Measurements from ENCODE around the gene RPS27L. TPM values are rescaled to one million over a fixed set of nuclear protein-coding genes. Genes with fewer than 3 reads are reported as not detected.

RPS27L gene
- polyA plus RNA-seq (2012; ENCODE audit: low read depth, missing spikeins), result 319 TPM

DNA sequence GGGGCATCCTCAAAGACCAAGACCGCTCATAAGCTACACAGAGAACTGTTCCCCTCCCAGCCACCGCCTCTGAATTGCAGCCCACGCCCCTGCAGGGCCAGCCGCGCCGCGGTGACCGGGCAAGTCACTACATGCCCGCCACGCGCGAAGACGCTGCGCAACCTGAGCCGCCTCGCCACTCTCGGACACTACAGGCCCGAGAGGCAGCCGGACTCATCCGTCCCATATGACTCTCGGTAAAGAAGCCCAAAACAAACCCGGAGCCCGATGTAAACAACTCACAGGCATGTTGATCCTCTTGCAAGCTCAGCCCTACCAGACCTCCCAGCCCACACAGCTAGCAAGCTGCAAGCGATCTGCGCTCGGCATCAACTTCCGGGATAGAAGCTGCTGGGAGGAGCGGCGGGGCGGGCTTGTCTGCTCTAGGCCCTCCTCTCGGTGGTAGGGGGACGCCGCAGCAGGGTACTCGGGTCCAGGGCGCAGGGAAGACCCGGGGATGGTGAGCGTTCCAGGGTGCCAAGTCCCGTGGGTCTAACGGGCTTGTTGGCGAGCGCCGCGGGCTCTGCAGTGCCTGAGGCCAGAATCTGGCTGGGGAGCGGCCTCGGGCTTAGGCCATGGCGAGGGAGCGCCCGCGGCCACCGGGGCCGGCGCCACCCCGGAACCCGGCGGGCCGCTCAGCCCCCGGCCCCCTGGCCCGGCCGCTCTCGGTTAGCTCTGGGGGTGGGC is at the start of gene RPS27L:
TSS of gene RPS27L (minus strand) at position 360 of the 726 bp plus-strand sequence. CDS start at position 288, 72 bp downstream.
- TF ChIP-seq PAX5 (IDR thresholded peaks at IDR 0.05; ENCODE audit: insufficient read depth, low read length, severe bottlenecking) (no peak), POLR2A (IDR thresholded peaks at IDR 0.05; ENCODE audit: low read depth, low read length) (peak; percentile 98), TAF1 (IDR thresholded peaks at IDR 0.05; ENCODE audit: low read depth, low read length) (peak; percentile 97), SPI1 (IDR thresholded peaks at IDR 0.05; ENCODE audit: low read depth, low read length) (no peak), POU2F2 (IDR thresholded peaks at IDR 0.05; ENCODE audit: low read depth, low read length) (peak; percentile 80; the same call in 1 of the 2 replicates), POLR2AphosphoS5 (IDR thresholded peaks at IDR 0.05; ENCODE audit: low read depth, low read length) (peak; percentile 97)
- FAIRE-seq (peak; percentile 97), DNase-seq (ENCODE audit: insufficient read length, low spot score) (peak; percentile 77)

DNA sequence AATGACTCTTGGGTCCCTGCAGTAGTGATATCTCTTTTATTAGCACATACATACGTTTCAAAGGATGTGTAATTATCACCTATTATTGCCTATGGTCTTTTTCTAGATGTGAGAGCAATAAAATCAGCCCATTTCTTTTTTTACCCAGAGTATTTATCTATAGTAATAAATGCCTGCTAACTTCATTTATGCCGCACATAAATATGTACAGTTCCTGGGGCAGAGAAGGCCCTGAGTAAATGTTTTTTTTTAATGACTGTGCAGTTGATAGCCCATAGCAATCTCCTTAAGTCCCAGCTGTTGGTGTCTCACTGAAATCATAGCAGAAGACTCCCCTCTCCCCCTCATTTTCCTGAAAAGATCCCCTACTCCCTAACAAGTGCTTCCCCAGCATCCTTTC is 48.8 kb upstream of the RPS27L start:
- no peak for TF ChIP-seq PAX5 (IDR thresholded peaks at IDR 0.05; ENCODE audit: insufficient read depth, low read length, severe bottlenecking)
- TF ChIP-seq POLR2A (IDR thresholded peaks at IDR 0.05; ENCODE audit: low read depth, low read length), result no peak
- TF ChIP-seq POLR2AphosphoS5 (IDR thresholded peaks at IDR 0.05; ENCODE audit: low read depth, low read length), result no peak
- FAIRE-seq (no peak), DNase-seq (ENCODE audit: insufficient read length, low spot score) (no peak)

DNA sequence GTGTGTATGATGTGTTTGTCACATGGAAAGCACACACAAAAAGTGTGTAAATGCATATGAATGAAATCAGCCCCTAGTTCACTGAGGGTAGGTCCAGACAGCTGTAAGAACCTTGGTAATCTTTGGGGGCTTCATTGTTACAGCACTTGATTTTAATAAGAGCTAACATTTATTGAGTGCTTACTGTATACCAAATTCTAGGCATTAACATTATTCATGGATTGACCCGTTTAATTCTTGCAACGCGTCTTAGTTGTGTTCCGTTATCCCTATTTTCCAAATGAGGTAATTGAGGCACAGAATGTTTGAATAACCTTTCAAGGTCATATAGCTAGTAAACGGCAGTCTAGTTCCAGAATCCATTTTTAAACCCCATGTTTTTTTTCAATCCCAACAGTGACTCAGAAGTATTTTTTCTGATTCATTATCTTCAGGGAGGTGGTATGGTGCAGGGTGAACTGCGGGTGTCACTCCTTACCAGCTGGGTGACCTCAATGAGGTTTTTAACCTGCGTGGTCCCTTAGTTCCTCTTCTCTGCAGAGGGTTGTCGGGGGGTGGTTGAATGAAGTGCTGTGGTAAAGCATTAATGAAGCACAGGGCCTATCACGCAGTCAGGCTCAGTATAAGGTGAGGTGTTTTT is 46.3 kb upstream of the RPS27L start:
- DNase-seq (ENCODE audit: insufficient read length, low spot score), result no peak
- FAIRE-seq, result peak; percentile 47
- TF ChIP-seq POU2F2 (IDR thresholded peaks at IDR 0.05; ENCODE audit: low read depth, low read length) (no peak), TAF1 (IDR thresholded peaks at IDR 0.05; ENCODE audit: low read depth, low read length) (no peak), PAX5 (IDR thresholded peaks at IDR 0.05; ENCODE audit: insufficient read depth, low read length, severe bottlenecking) (no peak), POLR2A (IDR thresholded peaks at IDR 0.05; ENCODE audit: low read depth, low read length) (no peak), SPI1 (IDR thresholded peaks at IDR 0.05; ENCODE audit: low read depth, low read length) (peak; percentile 12; the same call in 1 of the 2 replicates)

DNA sequence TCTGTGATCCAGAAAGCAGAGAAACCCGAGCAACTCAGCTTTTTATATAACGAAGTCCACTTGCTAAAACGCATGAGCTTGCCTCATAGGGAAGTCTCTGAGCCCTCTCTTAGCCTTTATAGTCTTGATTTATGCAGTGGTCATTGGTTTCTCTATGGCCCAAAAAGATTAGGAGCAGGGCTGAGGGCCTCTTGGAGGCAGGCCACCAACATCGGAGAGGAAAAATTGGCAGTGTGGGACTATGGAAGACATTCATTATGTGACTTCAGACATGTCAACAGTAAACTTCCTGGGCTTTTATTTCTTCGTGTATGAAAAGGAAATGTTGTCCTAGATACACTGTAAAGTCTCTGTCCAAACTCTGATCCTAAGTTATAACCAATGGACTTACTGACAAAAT is 45.6 kb upstream of the RPS27L start:
- no peak for TF ChIP-seq POU2F2 (IDR thresholded peaks at IDR 0.05; ENCODE audit: low read depth, low read length)
- no peak for TF ChIP-seq SPI1 (IDR thresholded peaks at IDR 0.05; ENCODE audit: low read depth, low read length)
- no peak for TF ChIP-seq TAF1 (IDR thresholded peaks at IDR 0.05; ENCODE audit: low read depth, low read length)
- FAIRE-seq (no peak), DNase-seq (ENCODE audit: insufficient read length, low spot score) (no peak)

DNA sequence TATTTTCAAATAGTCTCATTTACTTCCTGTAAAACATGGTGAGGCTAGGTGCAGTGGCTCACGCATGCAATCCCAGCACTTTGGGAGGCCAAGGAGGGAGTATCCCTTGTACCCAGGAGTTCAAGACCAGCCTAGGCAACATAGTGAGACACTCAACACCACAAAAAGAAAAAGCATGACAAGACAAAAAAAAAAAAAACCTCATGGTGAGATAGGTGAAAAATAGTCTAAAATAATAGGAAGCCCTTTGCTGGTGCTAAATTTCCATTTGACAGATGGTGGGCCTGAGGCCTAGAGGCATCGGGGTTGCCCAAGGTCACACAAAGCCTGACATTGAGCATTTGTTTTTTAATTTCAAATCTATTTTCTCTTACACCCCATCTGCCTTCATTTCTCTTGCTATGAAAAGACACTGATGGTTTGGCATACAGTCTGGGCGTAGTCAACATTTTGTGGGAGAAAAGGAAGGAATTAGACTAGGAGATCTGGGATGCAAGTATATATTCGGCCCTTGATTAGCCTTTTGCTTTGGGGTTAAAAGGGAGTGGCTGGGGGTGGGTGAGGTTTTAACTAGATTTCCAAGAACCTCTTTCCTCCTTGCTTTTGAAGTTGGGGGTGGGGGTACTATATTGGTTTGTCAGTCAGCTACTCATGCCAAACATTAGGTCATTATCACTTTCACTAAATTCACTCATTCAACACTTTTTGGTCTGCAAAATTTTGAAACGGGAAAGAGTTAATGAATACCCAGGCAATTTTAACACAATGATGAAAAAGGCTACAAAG is 43.4 kb upstream of the RPS27L start:
- DNase-seq (ENCODE audit: insufficient read length, low spot score) (no peak), FAIRE-seq (no peak)
- TF ChIP-seq SPI1 (IDR thresholded peaks at IDR 0.05; ENCODE audit: low read depth, low read length) (no peak), TAF1 (IDR thresholded peaks at IDR 0.05; ENCODE audit: low read depth, low read length) (no peak), PAX5 (IDR thresholded peaks at IDR 0.05; ENCODE audit: insufficient read depth, low read length, severe bottlenecking) (no peak)

DNA sequence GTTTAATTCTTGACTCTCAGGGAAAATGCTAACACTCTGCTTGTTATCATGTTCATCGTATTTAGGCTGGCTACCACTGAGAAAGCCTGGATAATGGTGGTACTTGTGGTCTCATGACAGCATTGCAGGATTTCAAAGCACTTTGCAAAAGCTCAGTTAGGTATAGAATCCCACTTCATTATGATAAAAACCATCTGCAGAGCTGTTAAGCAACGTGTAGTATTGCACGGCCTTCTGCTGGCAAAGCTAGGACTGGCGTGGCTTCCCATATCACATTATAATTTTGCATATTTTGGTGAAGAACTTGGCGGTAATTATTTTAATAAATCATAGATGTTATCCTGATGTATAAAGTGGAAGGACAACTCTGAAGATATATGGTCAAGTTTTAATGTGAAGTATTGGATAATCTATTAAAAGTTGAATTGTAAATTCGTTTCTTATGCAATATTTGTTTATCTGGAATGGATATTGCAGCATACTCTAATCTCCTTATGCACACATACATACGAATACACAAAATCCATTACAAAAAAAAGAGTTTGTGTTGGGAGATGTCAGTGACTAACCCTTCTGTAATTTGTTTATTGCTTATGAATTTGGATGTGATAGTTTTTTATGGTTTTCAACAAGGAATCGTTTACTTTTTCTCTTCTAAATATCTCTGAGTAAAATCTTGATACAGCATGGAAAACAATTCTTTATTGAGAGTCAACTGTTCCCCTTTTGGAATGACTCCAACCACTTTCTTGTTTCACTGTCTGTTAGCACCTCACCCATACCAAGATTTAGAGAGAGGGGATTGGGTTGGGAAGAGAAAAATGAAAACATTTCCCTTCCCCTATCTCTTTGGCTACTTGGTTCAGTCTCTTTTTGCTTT is 41.3 kb upstream of the RPS27L start:
- FAIRE-seq, result peak; percentile 78
- no peak for DNase-seq (ENCODE audit: insufficient read length, low spot score)
- TF ChIP-seq PAX5 (IDR thresholded peaks at IDR 0.05; ENCODE audit: insufficient read depth, low read length, severe bottlenecking) (no peak), POLR2AphosphoS5 (IDR thresholded peaks at IDR 0.05; ENCODE audit: low read depth, low read length) (no peak), TAF1 (IDR thresholded peaks at IDR 0.05; ENCODE audit: low read depth, low read length) (no peak), SPI1 (IDR thresholded peaks at IDR 0.05; ENCODE audit: low read depth, low read length) (peak; percentile 27; the same call in 1 of the 2 replicates)

DNA sequence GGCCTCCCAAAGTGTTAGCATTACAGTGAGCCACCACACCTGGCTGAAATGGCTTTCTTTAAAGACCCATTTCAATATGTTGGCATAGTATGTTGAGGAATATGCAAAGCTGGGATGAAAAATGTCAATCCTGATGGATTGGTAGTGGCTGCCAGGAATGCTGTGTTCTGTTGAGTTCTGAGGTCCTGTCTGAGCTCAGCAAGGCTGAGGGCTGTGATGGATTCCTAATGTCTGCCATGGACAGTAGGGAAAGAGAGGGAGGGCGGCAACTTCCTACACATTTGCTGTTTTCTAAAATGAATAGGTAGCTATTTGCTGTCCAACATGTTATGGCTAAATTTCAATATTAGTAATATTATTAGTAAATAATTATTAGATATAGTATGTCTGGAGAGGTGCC is 40.3 kb upstream of the RPS27L start:
- DNase-seq (ENCODE audit: insufficient read length, low spot score), result no peak
- no peak for FAIRE-seq
- TF ChIP-seq PAX5 (IDR thresholded peaks at IDR 0.05; ENCODE audit: insufficient read depth, low read length, severe bottlenecking) (no peak), POLR2AphosphoS5 (IDR thresholded peaks at IDR 0.05; ENCODE audit: low read depth, low read length) (no peak), POU2F2 (IDR thresholded peaks at IDR 0.05; ENCODE audit: low read depth, low read length) (no peak), SPI1 (IDR thresholded peaks at IDR 0.05; ENCODE audit: low read depth, low read length) (no peak), TAF1 (IDR thresholded peaks at IDR 0.05; ENCODE audit: low read depth, low read length) (no peak), POLR2A (IDR thresholded peaks at IDR 0.05; ENCODE audit: low read depth, low read length) (no peak)

DNA sequence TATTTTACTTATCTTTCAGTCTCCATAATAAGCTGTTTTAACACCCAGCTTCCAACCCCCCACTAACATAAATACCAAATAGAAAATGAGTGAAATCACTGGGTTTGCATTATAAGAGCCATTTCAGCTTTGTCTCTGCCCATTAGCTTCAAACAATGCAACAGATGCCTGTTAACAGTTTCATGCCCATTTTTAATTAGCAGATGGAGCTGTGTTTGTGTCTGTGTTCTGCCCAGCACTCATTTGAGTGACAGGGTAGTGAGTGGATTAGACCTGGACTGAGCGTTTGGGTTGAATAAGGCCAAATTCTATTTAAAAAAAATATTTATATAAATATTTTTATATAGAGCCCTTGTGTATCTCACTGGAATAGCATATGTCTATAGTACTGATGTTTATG is 39.6 kb upstream of the RPS27L start:
- no peak for FAIRE-seq

DNA sequence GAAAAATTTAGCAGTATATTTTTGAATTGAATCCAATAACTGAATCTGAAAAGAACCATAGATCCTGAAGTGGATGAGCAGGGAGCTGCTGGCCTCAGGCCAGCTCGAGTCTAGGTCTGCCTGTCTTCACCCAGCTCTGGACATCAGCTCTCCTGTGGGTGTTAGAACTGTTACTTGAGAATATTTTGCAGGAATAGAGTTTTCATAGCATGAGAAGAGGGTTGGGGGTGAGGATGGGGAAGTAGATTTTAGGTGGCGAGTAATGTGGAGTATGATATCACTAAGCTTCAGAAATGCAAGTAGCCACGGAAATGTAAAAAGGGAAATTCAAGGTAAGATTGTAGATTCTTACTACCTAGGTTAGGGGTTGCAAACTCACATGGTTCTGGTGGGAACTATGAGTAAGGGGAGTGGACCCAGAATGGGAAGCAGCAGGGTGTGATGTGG is 38.3 kb upstream of the RPS27L start:
- no peak for DNase-seq (ENCODE audit: insufficient read length, low spot score)
- peak; percentile 55 for FAIRE-seq
- TF ChIP-seq PAX5 (IDR thresholded peaks at IDR 0.05; ENCODE audit: insufficient read depth, low read length, severe bottlenecking) (no peak), POU2F2 (IDR thresholded peaks at IDR 0.05; ENCODE audit: low read depth, low read length) (no peak), POLR2AphosphoS5 (IDR thresholded peaks at IDR 0.05; ENCODE audit: low read depth, low read length) (no peak), SPI1 (IDR thresholded peaks at IDR 0.05; ENCODE audit: low read depth, low read length) (no peak), POLR2A (IDR thresholded peaks at IDR 0.05; ENCODE audit: low read depth, low read length) (no peak), TAF1 (IDR thresholded peaks at IDR 0.05; ENCODE audit: low read depth, low read length) (no peak)

More for the DNA sequence above, 39.6 kb upstream of the RPS27L start:
- TF ChIP-seq POLR2AphosphoS5 (IDR thresholded peaks at IDR 0.05; ENCODE audit: low read depth, low read length) (no peak), POLR2A (IDR thresholded peaks at IDR 0.05; ENCODE audit: low read depth, low read length) (no peak), TAF1 (IDR thresholded peaks at IDR 0.05; ENCODE audit: low read depth, low read length) (no peak), POU2F2 (IDR thresholded peaks at IDR 0.05; ENCODE audit: low read depth, low read length) (no peak), SPI1 (IDR thresholded peaks at IDR 0.05; ENCODE audit: low read depth, low read length) (no peak), PAX5 (IDR thresholded peaks at IDR 0.05; ENCODE audit: insufficient read depth, low read length, severe bottlenecking) (no peak)
- DNase-seq (ENCODE audit: insufficient read length, low spot score), result no peak
